ENCODE data around the gene SFXN1. TPM values are rescaled to one million over a fixed set of nuclear protein-coding genes. Genes with fewer than 3 reads are reported as not detected.
"Not testable (repeated sequence)": the region's sequence is repeated elsewhere in the genome, so short reads cannot be mapped to it uniquely, and the experiment has no call there.

The SFXN1 gene
- total RNA-seq, 1 donor from 2014 or later, result 22.6 TPM

DNA sequence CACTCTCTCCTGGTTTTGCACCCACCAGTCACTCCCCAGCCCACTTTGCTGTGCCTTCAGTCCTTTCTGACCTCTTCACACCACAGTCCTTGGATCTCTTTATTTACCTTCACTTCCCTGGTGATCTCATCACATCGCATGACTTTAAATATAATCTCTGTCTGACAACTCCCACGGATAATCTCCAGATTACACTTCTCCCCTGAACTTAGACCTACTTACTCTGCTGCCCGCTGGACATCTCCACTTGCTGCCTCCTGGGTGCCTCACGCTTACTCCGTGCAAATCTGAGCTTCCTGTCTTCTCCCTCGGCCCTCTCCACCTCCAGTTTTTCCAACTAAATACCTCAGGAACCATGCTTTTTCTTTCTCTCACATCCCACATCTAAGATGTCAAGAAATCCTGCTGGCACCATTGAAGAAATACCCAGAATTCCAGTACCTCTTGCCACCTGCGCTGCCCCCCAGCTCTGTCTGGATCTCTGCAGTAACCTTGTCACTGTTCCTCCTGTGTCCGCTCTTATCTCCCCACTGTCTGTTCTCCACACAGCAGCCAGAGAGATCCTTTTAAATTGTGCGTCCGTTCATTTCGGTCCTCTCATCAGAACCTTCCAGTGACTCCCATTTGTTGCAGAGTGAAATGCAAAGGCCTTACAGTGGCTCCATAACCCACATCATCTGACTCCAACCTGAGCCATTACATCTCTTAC is 9.3 kb downstream of the SFXN1 start:
- DNase-seq (ENCODE audit: low spot score), result no peak
- ATAC-seq, result no peak
- intact Hi-C loops (cut with DNase I), result no loop called here

DNA sequence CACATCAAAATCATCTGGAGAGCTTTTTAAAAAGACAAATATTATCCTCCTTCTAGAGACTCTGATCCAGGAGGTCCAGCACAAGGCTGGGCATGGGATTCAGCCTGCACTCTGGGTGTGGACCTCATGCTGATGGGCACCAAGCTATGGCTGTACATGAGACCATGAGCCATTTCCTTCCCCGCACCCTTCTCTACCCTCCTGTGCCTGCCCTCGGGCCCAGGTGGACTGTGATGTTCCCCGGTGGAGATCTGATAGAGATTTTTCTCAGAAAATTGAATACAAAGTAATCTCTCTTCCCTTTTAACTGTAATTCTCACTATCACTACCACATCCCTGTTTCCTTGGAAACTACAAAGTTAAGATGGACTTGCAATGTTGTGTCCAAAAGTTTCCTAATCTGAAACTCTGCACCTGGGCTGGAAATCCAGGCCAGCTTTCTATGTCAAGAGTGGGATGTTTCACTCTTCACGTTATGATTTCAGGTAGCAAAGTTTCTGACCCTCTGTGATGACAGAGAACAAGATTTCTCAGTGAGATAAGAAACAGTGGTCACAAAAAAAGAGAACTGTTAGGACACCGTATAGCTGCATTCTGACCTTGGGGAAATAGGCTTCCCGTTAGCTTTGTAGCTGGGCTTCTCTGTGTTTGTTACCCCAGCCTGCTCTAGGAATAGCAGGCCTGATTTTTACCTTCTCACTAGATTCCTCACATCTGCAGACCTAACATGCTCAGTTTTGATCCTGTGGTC is 11.5 kb downstream of the SFXN1 start:
- DNase-seq (ENCODE audit: low spot score), result no peak
- ATAC-seq, result no peak
- intact Hi-C loops (cut with DNase I), result no loop called here

DNA sequence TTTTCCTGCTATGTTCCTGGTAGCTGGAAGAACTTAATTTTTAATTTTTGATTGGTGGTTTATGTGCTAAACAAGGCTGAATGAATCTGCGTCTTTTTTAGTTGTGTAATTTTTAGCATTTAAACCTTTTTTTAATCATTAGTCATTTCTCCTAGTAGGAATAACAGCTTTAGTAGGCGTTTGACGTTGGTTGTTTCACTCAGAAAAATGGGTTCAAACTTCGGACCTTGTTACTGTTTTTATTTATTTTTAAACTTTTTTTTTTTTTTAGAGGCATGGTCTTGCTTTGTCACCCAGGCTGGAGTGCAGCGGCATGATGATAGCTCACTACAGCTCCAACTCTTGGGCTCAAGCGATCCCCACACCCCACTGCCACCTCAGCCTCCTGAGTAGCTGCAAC is 12.9 kb downstream of the SFXN1 start:
- ATAC-seq, result no peak
- intact Hi-C loops (cut with DNase I), result no loop called here
- no peak for DNase-seq (ENCODE audit: low spot score)

DNA sequence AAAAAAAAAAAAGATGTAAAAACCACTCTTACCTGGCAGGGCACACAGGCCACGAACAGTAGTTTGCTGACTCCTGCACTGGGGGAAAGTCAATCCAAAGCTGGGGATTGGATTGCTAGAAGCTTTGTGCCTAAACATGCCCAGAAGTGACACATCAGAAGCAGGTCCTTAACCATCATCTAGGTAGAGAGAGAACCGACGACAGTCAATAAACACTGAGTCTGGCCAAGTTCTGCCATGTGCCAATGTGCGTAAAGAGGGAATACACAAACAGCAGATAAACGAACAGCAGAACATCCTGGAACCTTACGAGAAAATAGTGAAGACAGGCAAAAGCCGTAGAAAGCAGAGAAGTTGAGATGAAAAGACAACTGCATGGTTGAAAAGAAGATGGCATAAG is 14.9 kb downstream of the SFXN1 start:
- no peak for ATAC-seq
- DNase-seq (ENCODE audit: low spot score), result no peak
- intact Hi-C loops (cut with DNase I), result no loop called here

DNA sequence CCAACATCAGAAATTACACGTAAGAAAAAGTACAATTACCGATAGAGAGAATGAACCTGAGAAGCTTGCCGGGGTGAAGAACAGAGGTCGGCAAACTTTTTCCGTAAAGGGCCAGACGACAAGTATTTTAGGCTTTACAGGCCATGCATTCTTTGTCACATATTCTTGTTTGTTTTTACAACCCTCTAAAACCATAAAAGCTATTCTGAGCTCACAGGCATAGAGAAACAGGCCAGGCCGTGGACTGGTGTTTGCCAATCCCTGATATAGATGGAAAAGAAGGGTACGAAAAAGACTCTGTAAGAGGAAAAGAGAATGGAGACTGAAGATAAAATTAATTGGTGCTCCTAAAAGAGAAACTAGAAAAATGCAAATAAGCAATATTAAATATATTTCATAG is 15.4 kb downstream of the SFXN1 start:
- ATAC-seq, result no peak
- intact Hi-C loops (cut with DNase I), result no loop called here
- DNase-seq (ENCODE audit: low spot score), result no peak

DNA sequence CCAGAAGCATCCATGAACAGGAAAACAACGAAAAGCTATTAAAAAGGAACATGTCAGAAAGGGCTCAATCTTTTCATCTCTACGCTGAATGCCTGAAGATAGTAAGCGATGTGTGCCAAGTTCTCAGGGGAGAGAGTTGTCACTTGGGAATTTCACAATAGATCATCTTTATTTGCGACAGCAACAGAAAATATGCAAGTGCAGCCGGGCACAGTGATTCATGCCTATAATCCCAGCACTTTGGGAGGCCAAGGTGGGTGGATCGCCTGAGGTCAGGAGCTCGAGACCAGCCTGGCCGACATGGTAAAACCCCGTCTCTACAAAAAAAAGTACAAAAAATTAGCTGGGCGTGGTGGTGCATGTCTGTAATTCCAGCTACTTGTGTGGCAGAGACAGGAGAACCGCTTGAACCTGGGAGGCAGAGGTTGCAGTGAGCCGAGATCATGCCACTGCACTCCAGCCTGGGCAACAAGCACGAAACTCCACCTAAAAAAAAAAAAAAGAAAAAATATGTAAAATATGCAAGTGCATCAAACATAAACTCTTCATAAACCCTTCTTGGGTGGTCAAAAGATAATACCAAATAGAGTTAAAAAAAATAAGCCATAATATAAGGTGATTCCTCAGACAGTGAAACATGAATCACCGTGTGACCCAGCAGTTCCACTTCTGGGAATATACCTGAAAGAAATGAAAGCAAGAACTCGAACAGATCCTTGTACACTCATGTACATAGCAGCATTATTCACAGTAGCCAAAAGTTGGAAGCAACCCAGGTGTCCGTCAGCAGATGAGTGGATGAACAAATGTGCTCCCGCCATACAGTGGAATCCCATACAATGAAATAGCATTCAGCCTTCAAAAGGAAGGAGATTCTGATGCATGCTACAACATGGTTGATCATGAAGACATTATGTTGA is 16.2 kb downstream of the SFXN1 start:
- intact Hi-C loops (cut with DNase I), result no loop called here
- no peak for DNase-seq (ENCODE audit: low spot score)
- ATAC-seq, result no peak

DNA sequence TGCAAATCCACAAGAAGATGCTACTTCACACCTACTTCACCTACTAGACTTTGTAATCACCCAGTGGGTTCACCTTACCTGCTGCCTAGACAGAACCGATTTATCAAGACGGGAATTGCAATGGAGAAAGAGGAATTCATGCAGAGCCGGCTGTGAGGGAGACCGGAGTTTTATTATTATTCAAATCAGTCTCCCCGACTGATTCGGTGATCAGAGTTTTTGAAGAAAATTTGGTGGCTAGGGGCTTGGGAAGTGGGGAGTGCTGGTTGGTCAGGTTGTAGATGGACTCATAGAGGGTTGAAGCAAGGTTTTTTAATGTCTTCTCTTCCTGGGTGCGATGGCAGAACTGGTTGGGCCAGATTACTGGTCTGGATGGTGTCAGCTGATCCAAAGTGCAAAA is 23.4 kb downstream of the SFXN1 start:
- ATAC-seq (no peak), DNase-seq (ENCODE audit: low spot score) (no peak)
- intact Hi-C loops (cut with DNase I), result no loop called here

DNA sequence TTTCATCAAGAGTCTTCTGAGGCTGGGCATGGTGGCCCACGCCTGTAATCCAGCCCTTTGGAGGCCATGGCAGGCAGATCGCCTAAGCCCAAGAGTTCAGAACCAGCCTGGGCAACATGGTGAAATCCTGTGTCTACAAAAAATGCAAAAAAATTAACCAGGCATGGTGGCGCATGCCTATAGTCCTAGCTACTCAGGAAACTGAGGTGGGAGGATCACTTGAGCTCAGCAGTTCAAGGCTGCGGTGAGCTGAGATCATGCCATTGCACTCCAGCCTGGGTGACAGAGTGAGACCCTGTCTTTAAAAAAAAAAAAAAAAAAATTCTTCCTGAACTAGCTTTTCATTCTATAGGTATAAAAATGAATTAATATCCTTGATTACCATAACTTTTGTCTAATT is 29.3 kb downstream of the SFXN1 start:
- ATAC-seq; intact Hi-C loops (cut with DNase I); DNase-seq (ENCODE audit: low spot score): not testable (repeated sequence)

DNA sequence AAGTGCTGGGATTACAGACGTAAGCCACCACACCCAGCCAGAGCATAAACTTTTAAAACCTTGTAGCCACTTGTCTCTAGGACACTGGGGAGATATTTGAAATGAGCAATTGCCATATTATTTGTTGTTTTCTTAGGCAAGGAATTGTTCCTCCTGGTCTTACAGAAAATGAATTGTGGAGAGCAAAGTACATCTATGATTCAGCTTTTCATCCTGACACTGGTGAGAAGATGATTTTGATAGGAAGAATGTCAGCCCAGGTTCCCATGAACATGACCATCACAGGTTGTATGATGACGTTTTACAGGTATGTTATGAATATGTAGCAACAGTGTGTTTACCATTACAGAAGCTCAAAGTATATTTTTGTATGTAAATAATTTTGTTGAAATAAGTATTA is 30.5 kb downstream of the SFXN1 start:
- no peak for DNase-seq (ENCODE audit: low spot score)
- ATAC-seq, result no peak
- intact Hi-C loops (cut with DNase I), result no loop called here

DNA sequence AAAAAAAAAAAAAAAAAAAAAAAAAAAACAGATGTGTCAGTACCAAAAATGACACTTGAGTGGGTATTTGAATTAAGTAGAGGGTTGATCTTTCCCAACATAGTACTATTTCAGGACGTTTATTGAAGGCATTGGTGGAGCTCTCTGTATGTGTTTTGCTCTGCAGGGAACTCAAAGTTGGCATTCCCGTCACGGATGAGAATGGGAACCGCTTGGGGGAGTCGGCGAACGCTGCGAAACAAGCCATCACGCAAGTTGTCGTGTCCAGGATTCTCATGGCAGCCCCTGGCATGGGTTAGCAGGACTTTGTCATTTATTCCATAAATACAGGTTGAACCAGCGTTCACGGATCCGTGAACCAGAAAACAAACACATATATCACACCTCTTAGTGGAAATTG is 34.9 kb downstream of the SFXN1 start:
- ATAC-seq, result no peak
- no peak for DNase-seq (ENCODE audit: low spot score)
- intact Hi-C loops (cut with DNase I), result no loop called here

DNA sequence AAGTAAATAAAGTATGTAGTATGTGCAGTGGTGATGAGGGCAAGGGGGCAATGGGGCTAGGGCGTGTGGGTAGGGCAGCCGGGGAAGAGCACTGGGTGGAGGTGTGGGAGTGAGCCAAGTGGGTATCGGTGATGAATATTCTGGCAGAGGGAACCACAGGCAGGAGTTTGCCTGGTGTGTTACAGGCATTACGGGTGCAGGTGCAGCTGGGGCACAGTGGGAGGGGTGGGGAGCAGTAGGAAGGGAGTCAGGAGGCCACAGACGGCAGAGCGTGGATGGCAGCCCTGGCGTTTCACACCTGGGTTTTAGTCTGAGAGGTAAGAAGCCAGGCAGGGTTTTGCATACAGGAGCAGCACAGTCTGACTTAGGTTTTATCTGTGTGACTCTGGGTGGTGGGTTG is 35.4 kb downstream of the SFXN1 start:
- DNase-seq (ENCODE audit: low spot score) (no peak), ATAC-seq (no peak)
- intact Hi-C loops (cut with DNase I), result no loop called here

DNA sequence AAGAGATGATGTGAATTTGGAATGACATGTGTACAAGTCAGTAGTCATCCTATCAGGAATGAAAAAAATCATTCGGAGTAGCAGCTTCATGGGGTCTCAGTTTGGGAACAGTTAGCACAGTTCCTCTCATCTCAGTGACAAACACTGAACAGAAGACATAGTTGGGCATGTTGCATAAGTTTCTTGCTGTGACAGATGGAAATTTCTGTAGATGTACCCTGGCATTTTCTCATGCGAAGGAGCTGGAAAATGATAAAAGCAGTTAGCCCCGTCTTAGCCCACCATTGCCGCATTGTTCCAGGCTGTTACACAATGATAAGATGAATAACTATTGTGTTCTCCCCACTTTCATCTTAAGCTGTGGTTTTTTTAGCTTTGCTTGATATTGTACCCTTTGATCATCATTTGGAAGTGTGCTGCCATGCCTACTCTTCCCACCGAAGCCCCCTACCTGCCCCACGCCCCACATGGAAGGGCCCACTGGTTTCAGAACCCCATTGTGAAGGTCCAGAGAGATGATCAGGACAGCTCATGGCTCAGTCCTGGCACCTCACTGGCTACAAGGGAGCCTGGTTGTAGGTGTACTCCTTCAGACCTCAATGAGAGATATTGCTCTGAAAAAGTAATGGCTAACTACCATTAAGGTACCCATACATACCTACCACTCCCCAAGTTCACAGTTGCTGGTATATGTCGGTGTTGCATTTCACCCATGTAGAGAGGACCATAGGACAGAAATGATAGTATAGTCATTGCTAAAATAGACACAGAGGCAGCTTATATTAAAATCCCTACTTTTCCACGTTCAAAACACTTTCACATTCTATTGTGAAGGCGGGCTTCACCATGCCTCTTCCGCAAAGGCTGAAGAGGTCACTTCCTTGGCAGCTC is 38.8 kb downstream of the SFXN1 start:
- intact Hi-C loops (cut with DNase I), result no loop called here
- ATAC-seq, result no peak

DNA sequence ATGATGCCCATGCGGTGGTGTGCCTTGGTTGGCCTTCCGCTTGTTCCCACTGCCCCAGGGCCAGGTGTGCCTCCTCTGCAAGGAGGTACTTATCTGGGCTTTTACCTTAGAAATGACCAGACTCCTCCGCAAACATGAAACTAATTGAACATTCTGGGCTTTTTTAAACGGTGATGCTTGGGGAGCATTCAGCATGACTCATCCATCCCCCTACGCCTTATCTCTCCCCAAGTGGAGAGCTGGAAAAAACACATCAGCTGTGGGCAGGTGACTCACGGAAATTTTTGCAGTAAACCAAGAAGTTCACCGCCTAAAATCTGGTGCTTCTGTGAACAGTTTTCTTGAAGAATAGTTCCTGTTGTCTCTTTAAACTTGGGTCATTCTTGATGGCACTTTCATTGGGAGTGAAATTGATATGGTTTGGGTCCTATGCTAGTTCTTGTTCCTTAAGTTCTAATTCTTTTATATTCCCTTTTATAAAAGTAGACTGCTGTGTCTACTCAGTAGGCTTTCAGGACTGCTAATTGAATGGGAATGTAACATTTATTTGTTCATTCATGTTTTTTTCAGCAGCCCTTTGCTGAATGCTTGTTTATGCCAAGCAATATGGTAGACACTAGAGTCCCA is 39.6 kb downstream of the SFXN1 start:
- intact Hi-C loops (cut with DNase I), result no loop called here
- DNase-seq (ENCODE audit: low spot score), result no peak
- no peak for ATAC-seq

More for the DNA sequence above, 38.8 kb downstream of the SFXN1 start:
- no peak for DNase-seq (ENCODE audit: low spot score)

DNA sequence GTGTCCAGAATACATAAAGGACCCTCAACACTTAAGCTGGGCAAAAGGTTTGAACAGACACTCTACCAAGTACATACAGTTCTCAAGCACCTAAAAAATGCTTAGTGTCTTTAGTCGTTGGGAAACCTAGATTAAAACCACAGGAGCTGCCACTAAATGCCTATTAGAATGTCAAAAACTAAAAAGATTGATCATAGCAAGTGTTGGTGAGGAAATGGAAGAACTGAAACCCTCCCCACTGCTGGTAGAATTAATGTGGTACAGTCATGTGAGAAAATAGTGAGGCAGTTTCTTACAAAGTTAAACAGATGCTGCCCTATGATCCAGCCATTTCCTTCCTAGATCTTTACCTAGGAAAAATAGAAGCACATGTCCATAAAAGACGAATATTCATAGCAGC is 40.6 kb downstream of the SFXN1 start:
- no peak for DNase-seq (ENCODE audit: low spot score)
- ATAC-seq, result no peak
- intact Hi-C loops (cut with DNase I), result no loop called here

DNA sequence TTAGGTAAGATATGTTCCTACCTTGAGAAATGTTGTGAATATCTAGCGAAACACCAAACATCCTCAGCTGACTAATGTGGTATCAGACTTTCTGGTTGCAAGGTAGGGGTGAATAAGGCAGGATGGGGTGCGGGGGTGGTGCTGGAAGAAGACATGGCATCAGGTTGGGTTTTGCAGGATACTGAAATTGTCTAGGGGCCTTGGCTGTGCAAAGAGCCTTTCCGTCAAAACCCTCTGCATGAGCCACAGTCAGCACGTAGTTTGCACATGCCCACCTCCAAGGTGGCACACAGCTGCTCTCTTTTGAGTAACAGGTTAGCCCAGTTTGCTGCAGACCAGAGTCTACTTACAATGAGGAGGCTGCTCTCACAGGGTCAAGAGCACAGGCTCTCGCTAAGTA is 42.0 kb downstream of the SFXN1 start:
- no peak for DNase-seq (ENCODE audit: low spot score)
- ATAC-seq, result no peak
- intact Hi-C loops (cut with DNase I), result no loop called here

DNA sequence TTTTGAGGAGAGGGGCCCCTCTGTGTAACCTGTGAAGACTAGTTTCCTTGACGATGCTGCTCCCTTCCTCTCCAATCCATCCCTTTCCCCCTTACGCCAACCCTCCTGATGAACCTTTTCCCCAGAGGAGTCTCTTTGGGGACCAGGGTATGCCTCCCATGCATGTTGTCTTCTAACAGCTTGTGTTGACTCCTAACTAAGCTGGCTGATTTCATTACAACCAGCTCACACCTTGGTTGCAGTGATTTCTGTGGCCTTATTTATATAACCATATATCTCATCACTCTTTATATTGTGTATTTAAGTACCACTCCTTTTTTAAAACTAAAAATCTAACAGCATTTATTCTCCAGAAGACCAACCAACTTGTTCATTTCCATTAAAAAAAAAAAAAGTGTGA is 42.5 kb downstream of the SFXN1 start:
- intact Hi-C loops (cut with DNase I), result no loop called here

DNA sequence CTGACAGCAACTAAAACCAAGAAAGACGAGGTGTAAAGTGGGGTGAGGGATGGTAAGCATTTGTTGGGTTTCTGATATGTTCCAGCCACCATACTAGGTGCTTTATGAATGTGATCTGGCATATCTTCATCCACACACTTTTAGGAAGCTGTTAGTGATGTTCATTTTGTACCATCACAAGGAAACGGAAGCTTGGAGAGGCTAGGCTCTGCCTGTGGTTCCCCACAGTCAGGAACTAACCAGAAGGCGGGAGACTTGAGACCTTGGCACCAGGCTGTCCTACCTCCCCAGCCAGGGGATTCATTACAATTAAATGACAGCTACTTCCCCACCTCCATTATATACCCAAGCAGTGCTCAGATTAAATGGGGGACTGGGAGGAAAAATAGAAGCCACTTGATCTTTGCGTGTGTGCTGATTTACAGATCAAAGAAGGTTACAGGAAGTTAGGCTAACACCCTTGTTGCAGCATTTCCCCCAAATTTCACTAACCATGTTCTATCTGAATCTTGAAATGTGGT is 43.0 kb downstream of the SFXN1 start:
- ATAC-seq (no peak), DNase-seq (ENCODE audit: low spot score) (no peak)
- intact Hi-C loops (cut with DNase I), result no loop called here

More for the DNA sequence above, 42.5 kb downstream of the SFXN1 start:
- ATAC-seq, result no peak
- no peak for DNase-seq (ENCODE audit: low spot score)

DNA sequence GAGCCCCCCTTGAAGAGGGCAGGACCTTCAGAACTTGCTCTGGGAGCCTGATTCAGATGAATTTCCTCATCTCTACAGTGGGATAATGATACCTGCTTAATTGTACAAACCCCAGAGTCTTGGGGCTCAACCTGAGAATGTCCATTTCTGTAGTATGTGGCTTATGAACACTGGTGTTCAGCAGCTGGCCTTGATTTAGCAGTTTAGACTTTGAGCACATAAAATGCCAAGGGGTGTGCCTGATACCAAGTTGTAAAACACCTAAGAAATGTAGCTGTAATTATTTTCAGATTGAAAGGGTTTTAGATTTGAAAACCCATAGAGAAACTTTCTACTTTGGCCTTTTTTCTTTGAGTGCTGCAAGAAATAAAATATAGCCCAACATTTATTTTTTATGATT is 44.9 kb downstream of the SFXN1 start:
- intact Hi-C loops (cut with DNase I), result no loop called here
- no peak for ATAC-seq
- DNase-seq (ENCODE audit: low spot score), result no peak
